PC-9 (cell line): ENCODE data around the gene BRPF1.

Experiments used
- CTCF ChIP-seq: fragments of 200-600 bp; sonication (generic); conservative IDR thresholded peaks from 2 replicates; pipeline ENCODE4 v1.6.1; 2017; ENCODE audit warnings: mixed run types, antibody characterized with exemption, mild to moderate bottlenecking, moderate library complexity
- EZH2 ChIP-seq: fragments of 200-600 bp; sonication (generic); IDR thresholded peaks from 2 replicates; pipeline ENCODE4 v1.8.0; 2017; ENCODE audit warnings: antibody characterized with exemption, low read depth

GRCh38 chr3:9747267-9747666 lies 15.7 kb downstream of the BRPF1 start:
- TF ChIP-seq CTCF (no peak), EZH2 (no peak)
